ENCODE measurements around the gene TCF7L2. TPM values are rescaled to one million over a fixed set of nuclear protein-coding genes. Genes with fewer than 3 reads are reported as not detected.

Gene TCF7L2
- total RNA-seq, 6 experiments from 2014 or later, result 14.6 to 18.1 (median 16.2) TPM

DNA sequence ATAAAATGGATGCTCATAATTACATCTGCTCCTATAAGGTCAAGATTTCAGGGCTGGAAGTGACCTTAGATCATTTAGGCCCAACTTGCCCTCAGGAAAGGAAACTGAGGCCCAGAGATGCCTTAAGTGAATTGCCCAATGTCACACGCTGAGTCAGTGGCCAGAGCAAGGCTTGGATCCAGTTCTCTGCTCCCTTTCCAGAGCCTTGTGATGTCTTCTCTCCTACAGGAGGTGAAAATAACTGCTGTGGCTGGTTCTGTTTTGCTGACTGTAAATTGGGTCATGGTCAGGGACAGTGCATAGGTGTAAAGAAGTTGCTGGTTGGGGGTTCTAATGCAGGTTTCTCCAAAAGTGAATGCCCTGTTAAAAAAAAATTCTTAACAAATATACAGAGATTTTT, 91.3 kb downstream of the TCF7L2 start:
- H3K27ac Mint-ChIP-seq, result no peak overlapping the region
- H3K36me3 Mint-ChIP-seq (ENCODE audit: low read depth), result peaks cover 16% of the 10 kb centered on the region; the same call in 1 of the 2 replicates
- no peaks in the 10 kb centered on the region; the same call in 1 of the 2 replicates for H3K27me3 Mint-ChIP-seq (ENCODE audit: insufficient read depth)
- H3K4me1 Mint-ChIP-seq (ENCODE audit: low read depth), result peaks cover 50% of the 10 kb centered on the region
- no peak overlapping the region for H3K4me3 Mint-ChIP-seq
- no peak for DNase-seq
- TF ChIP-seq, protein P1, sequence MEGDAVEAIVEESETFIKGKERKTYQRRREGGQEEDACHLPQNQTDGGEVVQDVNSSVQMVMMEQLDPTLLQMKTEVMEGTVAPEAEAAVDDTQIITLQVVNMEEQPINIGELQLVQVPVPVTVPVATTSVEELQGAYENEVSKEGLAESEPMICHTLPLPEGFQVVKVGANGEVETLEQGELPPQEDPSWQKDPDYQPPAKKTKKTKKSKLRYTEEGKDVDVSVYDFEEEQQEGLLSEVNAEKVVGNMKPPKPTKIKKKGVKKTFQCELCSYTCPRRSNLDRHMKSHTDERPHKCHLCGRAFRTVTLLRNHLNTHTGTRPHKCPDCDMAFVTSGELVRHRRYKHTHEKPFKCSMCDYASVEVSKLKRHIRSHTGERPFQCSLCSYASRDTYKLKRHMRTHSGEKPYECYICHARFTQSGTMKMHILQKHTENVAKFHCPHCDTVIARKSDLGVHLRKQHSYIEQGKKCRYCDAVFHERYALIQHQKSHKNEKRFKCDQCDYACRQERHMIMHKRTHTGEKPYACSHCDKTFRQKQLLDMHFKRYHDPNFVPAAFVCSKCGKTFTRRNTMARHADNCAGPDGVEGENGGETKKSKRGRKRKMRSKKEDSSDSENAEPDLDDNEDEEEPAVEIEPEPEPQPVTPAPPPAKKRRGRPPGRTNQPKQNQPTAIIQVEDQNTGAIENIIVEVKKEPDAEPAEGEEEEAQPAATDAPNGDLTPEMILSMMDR (IDR thresholded peaks at IDR 0.05), result no peak
- no peaks in the 10 kb centered on the region for H3K9me3 Mint-ChIP-seq

DNA sequence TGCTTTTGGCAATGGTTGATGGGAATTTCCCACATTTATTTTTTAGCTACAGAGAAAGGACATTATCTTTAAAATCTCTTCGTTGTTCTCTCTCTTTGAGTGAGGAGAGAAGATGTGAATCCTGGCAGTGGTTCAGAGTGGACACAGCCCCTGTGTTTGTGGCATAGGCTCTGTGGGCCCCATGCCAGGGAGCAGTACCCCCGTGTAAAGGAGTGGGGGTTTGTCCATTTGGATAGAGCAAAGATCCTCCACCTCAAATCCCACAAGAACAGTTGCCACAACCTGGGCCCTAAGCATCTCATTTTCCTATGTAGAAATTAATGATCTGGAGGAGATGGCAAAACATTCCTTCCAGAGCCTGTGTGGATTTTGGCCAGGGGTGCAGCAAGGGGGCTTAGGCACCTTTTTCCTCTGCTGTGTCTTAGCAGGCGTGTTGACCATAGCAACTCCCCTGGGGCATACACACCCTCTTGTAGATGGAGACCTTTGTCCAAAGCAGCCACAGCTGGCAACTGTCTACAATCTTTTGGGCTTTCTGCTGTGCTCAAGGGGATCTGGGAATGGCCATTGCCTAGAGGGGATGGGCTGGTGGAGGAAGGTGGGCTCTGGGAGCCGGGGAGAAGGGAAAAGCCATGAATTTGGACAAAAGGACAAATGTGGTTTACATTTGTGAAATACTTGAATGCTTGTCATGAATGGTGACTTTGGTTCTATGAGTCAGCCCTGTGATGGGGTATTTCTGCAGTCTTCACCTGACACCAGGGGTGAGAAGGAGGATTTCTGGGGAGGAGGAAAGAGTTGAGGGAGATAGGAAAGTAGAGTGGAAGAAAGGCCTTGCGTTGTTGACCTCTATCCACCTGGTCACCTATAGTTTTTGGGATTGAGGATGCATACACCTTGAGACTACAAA, 92.0 kb downstream of the TCF7L2 start:
- TF ChIP-seq, protein P1 (IDR thresholded peaks at IDR 0.05), result no peak
- Mint-ChIP-seq H3K4me1 (ENCODE audit: low read depth) (peaks cover 49% of the 10 kb centered on the region), H3K9me3 (no peaks in the 10 kb centered on the region), H3K27ac (no peak overlapping the region), H3K36me3 (ENCODE audit: low read depth) (peaks cover 16% of the 10 kb centered on the region; the same call in 1 of the 2 replicates), H3K4me3 (no peak overlapping the region), H3K27me3 (ENCODE audit: insufficient read depth) (no peaks in the 10 kb centered on the region; the same call in 1 of the 2 replicates)
- DNase-seq, result no peak

DNA sequence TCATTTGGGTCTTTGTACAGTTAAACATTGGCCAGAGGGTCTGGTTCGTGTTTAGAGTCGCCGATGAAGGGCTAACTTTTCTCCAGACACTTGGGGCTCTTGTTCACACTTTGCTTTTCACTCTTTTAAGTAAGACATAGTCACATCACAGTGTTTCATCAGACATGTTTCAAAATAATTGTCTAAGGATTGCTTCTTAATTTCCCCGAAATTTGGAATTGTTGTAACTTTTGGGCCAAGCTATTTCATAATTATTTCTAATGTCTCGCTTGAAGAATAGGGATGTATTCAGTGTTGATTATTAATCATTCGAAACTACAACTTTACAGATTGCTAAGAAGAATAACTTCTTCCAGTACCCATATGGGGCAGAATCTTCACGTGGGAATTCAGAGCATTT, 92.8 kb downstream of the TCF7L2 start:
- Mint-ChIP-seq H3K36me3 (ENCODE audit: low read depth) (peaks cover 16% of the 10 kb centered on the region; the same call in 1 of the 2 replicates), H3K4me1 (ENCODE audit: low read depth) (peaks cover 50% of the 10 kb centered on the region), H3K4me3 (no peak overlapping the region), H3K27me3 (ENCODE audit: insufficient read depth) (no peaks in the 10 kb centered on the region; the same call in 1 of the 2 replicates), H3K9me3 (no peaks in the 10 kb centered on the region), H3K27ac (no peak overlapping the region)
- DNase-seq, result no peak
- TF ChIP-seq, protein P1 (IDR thresholded peaks at IDR 0.05), result no peak

DNA sequence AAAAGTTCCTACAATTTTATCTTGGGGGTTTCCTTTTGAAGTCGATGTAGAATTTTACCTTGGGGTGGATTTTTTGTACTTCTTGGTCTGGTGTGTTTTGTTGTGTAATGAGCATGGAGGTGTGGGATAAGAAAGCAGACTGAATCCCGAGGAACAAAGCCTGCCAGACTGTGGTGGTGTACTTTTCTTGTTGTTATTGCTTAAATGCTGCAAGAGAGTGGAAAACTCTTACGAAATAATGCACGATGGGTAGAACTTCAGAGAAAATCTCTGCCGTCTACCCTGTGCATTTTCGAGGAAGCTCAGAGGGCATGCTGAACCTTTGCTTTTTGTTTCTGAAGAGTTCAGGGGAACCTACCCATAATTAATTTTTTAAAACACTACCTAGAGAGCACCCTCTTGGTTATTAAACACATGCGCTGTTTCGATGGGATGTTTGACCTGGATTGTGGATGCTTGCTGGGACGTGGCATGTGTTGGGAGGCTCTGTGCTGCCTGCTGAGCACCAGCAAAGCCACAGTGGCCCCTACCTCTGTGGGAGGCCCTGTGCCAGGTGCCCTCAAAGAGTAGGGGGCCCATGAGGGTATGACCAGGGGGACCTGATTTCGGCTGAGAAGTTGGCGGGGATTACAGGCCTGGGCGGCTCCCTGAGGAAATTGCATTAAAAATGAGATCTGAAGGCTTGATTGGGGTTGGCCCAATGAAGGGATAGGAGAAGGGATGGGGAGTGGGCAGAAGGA, 94.1 kb downstream of the TCF7L2 start:
- Mint-ChIP-seq H3K4me3 (no peak overlapping the region), H3K36me3 (ENCODE audit: low read depth) (peaks cover 26% of the 10 kb centered on the region), H3K4me1 (ENCODE audit: low read depth) (peaks cover 63% of the 10 kb centered on the region), H3K9me3 (no peaks in the 10 kb centered on the region), H3K27me3 (ENCODE audit: insufficient read depth) (no peaks in the 10 kb centered on the region; the same call in 1 of the 2 replicates), H3K27ac (peak overlapping the region; percentile 89)
- TF ChIP-seq, protein P1 (IDR thresholded peaks at IDR 0.05), result no peak
- no peak for DNase-seq

DNA sequence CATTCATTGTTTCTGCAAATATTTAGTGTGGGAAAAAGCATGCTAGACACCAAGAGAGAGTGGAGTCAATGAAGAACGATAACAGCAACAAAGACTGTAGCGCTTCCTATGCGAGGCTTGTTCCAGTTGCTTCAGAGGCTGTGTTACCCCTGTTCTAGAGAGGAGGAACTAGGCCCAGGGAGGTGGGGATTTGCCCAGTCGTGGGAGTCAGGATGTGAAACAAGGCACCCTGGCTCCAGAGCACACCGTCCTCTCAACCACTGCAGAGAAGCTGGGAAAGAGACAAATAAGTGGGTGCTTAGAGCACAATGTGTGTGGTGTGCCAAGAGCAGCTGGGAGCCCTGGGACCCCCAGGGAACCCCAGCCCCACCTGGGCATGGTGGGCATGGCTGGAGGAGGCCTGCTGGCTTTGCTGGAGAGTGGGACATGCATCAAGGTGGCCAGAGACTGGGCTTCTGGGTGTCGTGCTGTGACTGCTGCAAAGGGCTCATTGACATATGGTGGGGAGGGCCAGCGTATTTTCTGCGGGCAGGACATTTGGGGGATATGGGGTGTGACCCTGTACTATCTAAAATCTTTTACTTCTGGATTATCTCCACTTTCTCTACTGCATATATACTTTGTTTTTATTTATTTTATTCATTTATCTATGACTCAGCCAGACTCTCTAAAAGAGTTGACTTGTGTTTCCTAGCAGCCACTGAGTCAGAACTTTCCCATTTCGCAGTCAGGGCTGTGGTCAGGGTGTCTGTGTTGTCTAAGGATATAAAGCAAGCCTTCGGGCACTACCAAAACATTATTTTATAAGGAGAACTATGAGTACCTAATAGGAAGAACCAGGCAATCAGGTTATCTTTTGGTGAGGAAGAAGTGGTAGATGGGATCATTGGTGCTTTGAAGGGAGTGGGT, 95.4 kb downstream of the TCF7L2 start:
- peak; percentile 95 for DNase-seq
- Mint-ChIP-seq H3K27ac (peak overlapping the region; percentile 89), H3K4me1 (ENCODE audit: low read depth) (peaks cover 67% of the 10 kb centered on the region), H3K27me3 (ENCODE audit: insufficient read depth) (no peaks in the 10 kb centered on the region; the same call in none of the 2 replicates), H3K4me3 (peak overlapping the region; percentile 64), H3K9me3 (no peaks in the 10 kb centered on the region), H3K36me3 (ENCODE audit: low read depth) (peaks cover 35% of the 10 kb centered on the region)
- TF ChIP-seq, protein P1 (IDR thresholded peaks at IDR 0.05), result no peak

All from HFFc6 (cell line).